Measurements from ENCODE around the gene MACROD2. TPM values are rescaled to one million over a fixed set of nuclear protein-coding genes. Genes with fewer than 3 reads are reported as not detected.

MACROD2 gene
- total RNA-seq, 1 experiment from 2014 or later = 1.6 TPM

DNA sequence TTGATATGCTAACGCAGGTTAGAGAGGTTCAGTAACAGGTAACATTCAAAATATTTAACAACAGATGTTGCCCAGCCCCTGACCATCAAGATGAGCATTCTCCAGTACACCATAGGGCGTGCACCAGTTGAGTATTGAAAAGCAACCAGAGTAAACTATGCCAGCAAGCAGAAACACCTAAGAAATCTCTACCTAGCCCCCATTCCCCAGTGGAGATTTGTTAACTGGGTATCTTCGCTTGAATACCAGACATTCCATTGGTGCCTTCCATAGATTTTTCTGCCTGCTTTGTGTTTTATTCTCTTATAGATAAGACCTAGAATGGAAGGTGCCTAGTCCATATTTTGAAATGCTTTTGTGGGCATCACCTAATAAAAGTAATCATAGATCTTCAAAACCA is 1954.1 kb downstream of the MACROD2 start:
- H3K56ac ChIP-seq (ENCODE audit: insufficient read length, low read depth, low read length) = no peak overlapping the region
- H3K36me3 Mint-ChIP-seq (ENCODE audit: insufficient read depth in 1 of 3, low read depth in 3 of 3) = no peaks in the 10 kb centered on the region
- no peaks in the 10 kb centered on the region for H3K27me3 Mint-ChIP-seq (ENCODE audit: low read depth)
- no peak overlapping the region for H3K4me3 Mint-ChIP-seq
- H3K23me2 ChIP-seq (ENCODE audit: insufficient read length, low read depth, low read length, poor library complexity, severe bottlenecking) = no peaks in the 10 kb centered on the region
- H3T11ph ChIP-seq (ENCODE audit: low read length) = no peak overlapping the region
- no peak overlapping the region for H3K4ac ChIP-seq (ENCODE audit: low read depth, low read length)
- H3K14ac ChIP-seq (ENCODE audit: insufficient read depth, low read length) = no peak overlapping the region
- no peak overlapping the region for H2BK5ac ChIP-seq (ENCODE audit: insufficient read length, low read length)
- H2AK5ac ChIP-seq (ENCODE audit: insufficient read length, low read length) = no peak overlapping the region
- no peak overlapping the region for H2BK12ac ChIP-seq (ENCODE audit: insufficient read length, low read depth, low read length)
- TF ChIP-seq, protein P1, sequence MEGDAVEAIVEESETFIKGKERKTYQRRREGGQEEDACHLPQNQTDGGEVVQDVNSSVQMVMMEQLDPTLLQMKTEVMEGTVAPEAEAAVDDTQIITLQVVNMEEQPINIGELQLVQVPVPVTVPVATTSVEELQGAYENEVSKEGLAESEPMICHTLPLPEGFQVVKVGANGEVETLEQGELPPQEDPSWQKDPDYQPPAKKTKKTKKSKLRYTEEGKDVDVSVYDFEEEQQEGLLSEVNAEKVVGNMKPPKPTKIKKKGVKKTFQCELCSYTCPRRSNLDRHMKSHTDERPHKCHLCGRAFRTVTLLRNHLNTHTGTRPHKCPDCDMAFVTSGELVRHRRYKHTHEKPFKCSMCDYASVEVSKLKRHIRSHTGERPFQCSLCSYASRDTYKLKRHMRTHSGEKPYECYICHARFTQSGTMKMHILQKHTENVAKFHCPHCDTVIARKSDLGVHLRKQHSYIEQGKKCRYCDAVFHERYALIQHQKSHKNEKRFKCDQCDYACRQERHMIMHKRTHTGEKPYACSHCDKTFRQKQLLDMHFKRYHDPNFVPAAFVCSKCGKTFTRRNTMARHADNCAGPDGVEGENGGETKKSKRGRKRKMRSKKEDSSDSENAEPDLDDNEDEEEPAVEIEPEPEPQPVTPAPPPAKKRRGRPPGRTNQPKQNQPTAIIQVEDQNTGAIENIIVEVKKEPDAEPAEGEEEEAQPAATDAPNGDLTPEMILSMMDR (conservative IDR thresholded peaks at IDR 0.05) = no peak
- no peaks in the 10 kb centered on the region for H3K9me3 ChIP-seq (ENCODE audit: control insufficient read depth, low read depth, low read length)
- no peak overlapping the region for H3K4me2 ChIP-seq (ENCODE audit: insufficient read depth, insufficient read length, low read length)
- H4K5ac ChIP-seq (ENCODE audit: insufficient read length, low read depth, low read length) = no peak overlapping the region
- no peaks in the 10 kb centered on the region for H3K79me2 ChIP-seq (ENCODE audit: insufficient read depth, low read length)
- H3K23ac ChIP-seq (ENCODE audit: insufficient read length, low read depth, low read length) = no peak overlapping the region
- H4K20me1 ChIP-seq (ENCODE audit: control insufficient read depth, insufficient read depth, insufficient read length) = no peaks in the 10 kb centered on the region
- no peaks in the 10 kb centered on the region for H3K27me3 ChIP-seq (ENCODE audit: insufficient read depth, low read length)
- H3K79me1 ChIP-seq (ENCODE audit: insufficient read depth, low read depth, low read length, poor library complexity, severe bottlenecking) = no peaks in the 10 kb centered on the region
- H4K8ac ChIP-seq (replicated peaks; ENCODE audit: insufficient read length, low read depth, low read length) = no peak overlapping the region
- no peak overlapping the region for H4K91ac ChIP-seq (ENCODE audit: insufficient read length, low read depth, low read length)
- H2AFZ ChIP-seq (ENCODE audit: low read length) = no peak overlapping the region
- no peak overlapping the region for H2BK20ac ChIP-seq (ENCODE audit: low read depth, low read length, poor library complexity, severe bottlenecking)
- H3K9me3 Mint-ChIP-seq = no peaks in the 10 kb centered on the region
- H2BK15ac ChIP-seq (ENCODE audit: low read depth, low read length) = no peak overlapping the region
- H3K27ac Mint-ChIP-seq = peak overlapping the region in 2 of 3 experiments; percentile 56 to 63; a peak in 5 of 7 replicates
- WGBS (ENCODE audit: extremely low coverage, insufficient read length, low lambda C conversion rate) = no CpG with 5 or more reads among the region's 3 CpGs
- DNase-seq = no peak
- H3K4me1 ChIP-seq (ENCODE audit: insufficient read depth, low read length) = no peaks in the 10 kb centered on the region
- H3K18ac ChIP-seq (ENCODE audit: insufficient read length, low read depth, low read length) = no peak overlapping the region
- H3K27ac ChIP-seq (ENCODE audit: insufficient read length, low read depth, low read length) = no peak overlapping the region
- no peak overlapping the region for H2BK120ac ChIP-seq (ENCODE audit: low read depth, low read length, poor library complexity, severe bottlenecking)
- peaks cover 40 to 43% of the 10 kb centered on the region in 2 experiments for H3K4me1 Mint-ChIP-seq
- no peak overlapping the region for H3K9ac ChIP-seq (ENCODE audit: extremely low read depth, insufficient read length, low read length)

Measured in H9 (cell line).